Right ventricle myocardium inferior (tissue), 1 donor: ENCODE data around the gene ARG1. TPM values are rescaled to one million over a fixed set of nuclear protein-coding genes. Genes with fewer than 3 reads are reported as not detected.

Experiments
- total RNA-seq: library from RNA; stranded (reverse); fragmentation: NEBNext Ultra II Directional; extraction: Animal tissue kit (Norgen Biotek cat#: 25700); gene quantifications from one replicate; pipeline ENCODE4 v1.2.1, GENCODE V29; 2021
- donor health status: DM: no; HTN: yes; CAD: no; lungs with severe emphysema.

ARG1 gene
- total RNA-seq, 1 donor from 2014 or later = 0.35 TPM

Other genes starting within 250 kb of the ARG1 start
- gene MED23, start 55.0 kb downstream of the ARG1 start, total RNA-seq = 10.1 TPM
- 0.16 TPM for gene ENPP3, start 64.1 kb downstream of the ARG1 start, total RNA-seq
- gene OR2A4, start 128.2 kb downstream of the ARG1 start, total RNA-seq = not detected
- not detected for gene CTAGE9, start 137.8 kb downstream of the ARG1 start, total RNA-seq
- 1.7 TPM for gene ENPP1, start 234.8 kb downstream of the ARG1 start, total RNA-seq